GM12873 (cell line): ENCODE data around the gene MAPK14.

Source experiments
- CTCF ChIP-seq: IDR thresholded peaks from 2 replicates; pipeline ENCODE4 v1.5.1; 2012; ENCODE audit warnings: low read depth, mild to moderate bottlenecking, moderate library complexity, low read length, control low read depth; ENCODE audit not compliant: insufficient read depth; ENCODE audit errors: missing control alignments

The MAPK14 gene

GRCh38 chr6:36116943-36117342 lies 89.3 kb downstream of the MAPK14 start:
- no peak for TF ChIP-seq CTCF

- TF ChIP-seq CTCF: no peak
These were observed 90.3 kb downstream of the MAPK14 start for GRCh38 chr6:36117658-36118549.

- no peak for TF ChIP-seq CTCF
These were observed 91.0 kb downstream of the MAPK14 start for GRCh38 chr6:36118550-36119107.

GRCh38 chr6:36119209-36119608 lies 91.6 kb downstream of the MAPK14 start:
- TF ChIP-seq CTCF: no peak

GRCh38 chr6:36120018-36120417 lies 92.4 kb downstream of the MAPK14 start:
- no peak for TF ChIP-seq CTCF

GRCh38 chr6:36120539-36120938 lies 92.9 kb downstream of the MAPK14 start:
- no peak for TF ChIP-seq CTCF

- no peak for TF ChIP-seq CTCF
These were observed 93.6 kb downstream of the MAPK14 start for GRCh38 chr6:36120979-36121786.
